Kidney (tissue), 14 donors: Measurements from ENCODE around the gene TRIM71. TPM values are rescaled to one million over a fixed set of nuclear protein-coding genes. Genes with fewer than 3 reads are reported as not detected.
"Not testable (repeated sequence)": the region's sequence is repeated elsewhere in the genome, so short reads cannot be mapped to it uniquely, and the experiment has no call there.

Source experiments
- DNase-seq, 5 donors: peaks; one replicate each; pipeline ENCODE4 v3.0.0-alpha.2; 2013 to 2020
- FAIRE-seq: peaks from 2 replicates; lab custom pipeline; 2012; peaks lifted over from hg19 to GRCh38; lab: Jason Lieb, UNC
- H3K27ac ChIP-seq, 2 donors: one replicate each; pipeline ENCODE4 v1.7.0; 2013; ENCODE audit warnings: low read depth in 2 of 2, low read length in 2 of 2, inconsistent platforms in 1 of 2
- H3K27me3 ChIP-seq: one replicate; pipeline ENCODE4 v1.7.1; 2013; ENCODE audit warnings: low read length, inconsistent platforms; ENCODE audit not compliant: control insufficient read depth, insufficient read depth
- H3K36me3 ChIP-seq, 3 donors: one replicate each; pipeline versions ENCODE4 v1.7.0 to v1.7.1; 2013; ENCODE audit warnings: low read length in 3 of 3, control low read depth in 1 of 3, inconsistent platforms in 1 of 3; ENCODE audit not compliant: insufficient read depth in 3 of 3, control insufficient read depth in 2 of 3
- H3K4me1 ChIP-seq, 3 donors: one replicate each; pipeline versions ENCODE4 v1.7.0 to v1.7.1; 2013; ENCODE audit warnings: low read length in 3 of 3, inconsistent platforms in 1 of 3, low read depth in 1 of 3; ENCODE audit not compliant: control insufficient read depth in 2 of 3, insufficient read depth in 2 of 3
- H3K4me3 ChIP-seq, 3 donors: one replicate each; pipeline versions ENCODE4 v1.7.0 to v1.8.1; 2013; ENCODE audit warnings: low read length in 3 of 3, control low read depth in 1 of 3, inconsistent platforms in 1 of 3
- H3K9ac ChIP-seq, 3 donors: one replicate each; pipeline versions ENCODE4 v1.7.0 to v1.7.1; 2013; ENCODE audit warnings: low read length in 3 of 3, control low read depth in 1 of 3, inconsistent platforms in 1 of 3
- H3K9me3 ChIP-seq, 3 donors: one replicate each; pipeline versions ENCODE4 v1.7.0 to v1.7.1; 2013; ENCODE audit warnings: low read length in 3 of 3, control low read depth in 1 of 3, inconsistent platforms in 1 of 3; ENCODE audit not compliant: control insufficient read depth in 2 of 3, insufficient read depth in 1 of 3
- intact Hi-C: fragments of 100-400 bp; cut with DNase I; formaldehyde crosslinking; loops from one replicate; pipeline ENCODE4 v1.11.1; 2022
- polyA plus RNA-seq: library from polyadenylated mRNA; stranded (reverse); fragments of 350-450 nt; fragmentation: Illumina TruSeq; extraction: RNeasy Lipid Tissue Mini Kit (QIAGEN cat#74804); gene quantifications from one replicate; pipeline ENCODE4 v1.2.3, GENCODE V29; 2014; ENCODE audit warnings: low read depth, low replicate concordance; ENCODE audit not compliant: insufficient read depth
- total RNA-seq: library from RNA; stranded (reverse); fragmentation: NEBNext Ultra II Directional; extraction: Animal tissue kit (Norgen Biotek cat#: 25700); gene quantifications from one replicate; pipeline ENCODE4 v1.2.1, GENCODE V29; 2021
- TF ChIP-seq, protein P1 (sequence below): IDR thresholded peaks from 3 replicates; pipeline ENCODE4 v1.5.1; 2012; ENCODE audit warnings: mild to moderate bottlenecking, moderate library complexity, borderline replicate concordance; ENCODE audit not compliant: insufficient read depth; ENCODE audit errors: extremely low read depth
- donor health status: control.
- donor health status: control.
- donor health status: control.
- donor health status: control.
- donor health status: control.
- donor health status: DM: yes; HTN: yes; CAD: no.
- donor health status: Normal renal cell carcinoma (clear cell type).

The TRIM71 gene
- total and polyA plus RNA-seq, 2 donors from 2014 or later, result 0.92 to 1.2 TPM

GRCh38 chr3:32945136-32945535 lies 127.3 kb downstream of the TRIM71 start:
- intact Hi-C loops, result no loop called here
- Histone ChIP-seq H3K27ac (no peak overlapping the region), H3K4me3 (no peak overlapping the region), H3K9ac (no peak overlapping the region), H3K27me3 (no peaks in the 10 kb centered on the region), H3K9me3 (no peaks in the 10 kb centered on the region), H3K36me3 (no peaks in the 10 kb centered on the region), H3K4me1 (no peaks in the 10 kb centered on the region)
- TF ChIP-seq, protein P1, sequence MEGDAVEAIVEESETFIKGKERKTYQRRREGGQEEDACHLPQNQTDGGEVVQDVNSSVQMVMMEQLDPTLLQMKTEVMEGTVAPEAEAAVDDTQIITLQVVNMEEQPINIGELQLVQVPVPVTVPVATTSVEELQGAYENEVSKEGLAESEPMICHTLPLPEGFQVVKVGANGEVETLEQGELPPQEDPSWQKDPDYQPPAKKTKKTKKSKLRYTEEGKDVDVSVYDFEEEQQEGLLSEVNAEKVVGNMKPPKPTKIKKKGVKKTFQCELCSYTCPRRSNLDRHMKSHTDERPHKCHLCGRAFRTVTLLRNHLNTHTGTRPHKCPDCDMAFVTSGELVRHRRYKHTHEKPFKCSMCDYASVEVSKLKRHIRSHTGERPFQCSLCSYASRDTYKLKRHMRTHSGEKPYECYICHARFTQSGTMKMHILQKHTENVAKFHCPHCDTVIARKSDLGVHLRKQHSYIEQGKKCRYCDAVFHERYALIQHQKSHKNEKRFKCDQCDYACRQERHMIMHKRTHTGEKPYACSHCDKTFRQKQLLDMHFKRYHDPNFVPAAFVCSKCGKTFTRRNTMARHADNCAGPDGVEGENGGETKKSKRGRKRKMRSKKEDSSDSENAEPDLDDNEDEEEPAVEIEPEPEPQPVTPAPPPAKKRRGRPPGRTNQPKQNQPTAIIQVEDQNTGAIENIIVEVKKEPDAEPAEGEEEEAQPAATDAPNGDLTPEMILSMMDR, result no peak
- no peak for FAIRE-seq
- no peak for DNase-seq

- FAIRE-seq, H3K9ac ChIP-seq, H3K4me1 ChIP-seq, H3K27ac ChIP-seq, H3K27me3 ChIP-seq, H3K4me3 ChIP-seq, H3K9me3 ChIP-seq, H3K36me3 ChIP-seq, intact Hi-C loops: not testable (repeated sequence)
- peak in 1 of 5 donors; percentile 4 for DNase-seq
Measured at GRCh38 chr3:32945598-32945997, 127.8 kb downstream of the TRIM71 start.

GRCh38 chr3:32946973-32947788 lies 129.4 kb downstream of the TRIM71 start:
- Histone ChIP-seq H3K9ac (no peak overlapping the region), H3K36me3 (no peaks in the 10 kb centered on the region), H3K9me3 (no peaks in the 10 kb centered on the region), H3K27me3 (no peaks in the 10 kb centered on the region), H3K27ac (no peak overlapping the region), H3K4me3 (no peak overlapping the region), H3K4me1 (no peaks in the 10 kb centered on the region)
- TF ChIP-seq, protein P1, result no peak
- DNase-seq, result no peak
- FAIRE-seq, result no peak
- intact Hi-C loops, result no loop called here

Other genes starting within 250 kb of the TRIM71 start
- 28.2 TPM for gene DYNC1LI1, start 247.1 kb upstream of the TRIM71 start, total RNA-seq
- gene DYNC1LI1, start 247.1 kb upstream of the TRIM71 start, polyA plus RNA-seq, result 24.3 TPM
- gene CNOT10, start 132.8 kb upstream of the TRIM71 start, total RNA-seq, result 34.0 TPM
- 19.0 TPM for gene CNOT10, start 132.8 kb upstream of the TRIM71 start, polyA plus RNA-seq
- 2.3 TPM for gene CCR4, start 133.6 kb downstream of the TRIM71 start, total RNA-seq
- not detected for gene CCR4, start 133.6 kb downstream of the TRIM71 start, polyA plus RNA-seq